GM13976 (cell line): ENCODE data around the gene AGBL1.

Source experiments
- DNase-seq: peaks from one replicate; pipeline ENCODE4 v3.0.0; 2012; ENCODE audit warnings: low spot score
- CTCF ChIP-seq: IDR thresholded peaks from 2 replicates; pipeline ENCODE4 v1.5.1; 2012; ENCODE audit warnings: borderline replicate concordance, mild to moderate bottlenecking; ENCODE audit not compliant: insufficient read depth; ENCODE audit errors: extremely low read depth, missing control alignments, control extremely low read depth
- in situ Hi-C: fragments of 300-500 bp; cut with MboI; formaldehyde crosslinking; loops from one replicate; pipeline ENCODE4 v1.12.0; 2022; ENCODE audit warnings: low sequenced_read_pairs, mixed read lengths, inconsistent platforms; ENCODE audit not compliant: unreplicated experiment

AGBL1 gene

GRCh38 chr15:86079508-86080266 lies at the start of gene AGBL1:
TSS of gene AGBL1 (plus strand) at chr15:86079871.
- no peak for TF ChIP-seq CTCF
- in situ Hi-C loops: no loop called here
- DNase-seq: no peak

DNA sequence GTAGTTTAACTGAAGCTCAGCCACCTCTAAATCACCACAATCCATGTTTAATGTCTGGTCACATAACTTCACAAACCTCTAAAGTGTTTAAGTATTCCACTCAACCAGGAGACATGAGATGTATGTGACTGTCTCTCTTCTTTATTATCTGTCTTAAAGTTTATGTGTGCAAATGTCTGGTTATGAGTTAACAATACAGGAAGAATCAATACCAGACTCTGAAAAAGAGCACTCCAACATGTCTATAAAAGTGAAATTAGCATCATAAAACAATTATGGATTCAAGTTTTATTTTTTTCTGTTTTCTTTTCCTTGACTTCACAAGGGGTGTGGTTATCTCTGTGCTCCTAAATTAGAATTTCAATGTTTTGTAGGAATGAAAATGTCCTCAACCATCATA lies 44.8 kb upstream of the AGBL1 start:
- TF ChIP-seq CTCF: no peak
- in situ Hi-C loops: no loop called here
- DNase-seq: no peak

- in situ Hi-C loops: no loop called here
- DNase-seq: no peak
- no peak for TF ChIP-seq CTCF
These were observed 43.4 kb upstream of the AGBL1 start for GRCh38 chr15:86036243-86036642.

DNA sequence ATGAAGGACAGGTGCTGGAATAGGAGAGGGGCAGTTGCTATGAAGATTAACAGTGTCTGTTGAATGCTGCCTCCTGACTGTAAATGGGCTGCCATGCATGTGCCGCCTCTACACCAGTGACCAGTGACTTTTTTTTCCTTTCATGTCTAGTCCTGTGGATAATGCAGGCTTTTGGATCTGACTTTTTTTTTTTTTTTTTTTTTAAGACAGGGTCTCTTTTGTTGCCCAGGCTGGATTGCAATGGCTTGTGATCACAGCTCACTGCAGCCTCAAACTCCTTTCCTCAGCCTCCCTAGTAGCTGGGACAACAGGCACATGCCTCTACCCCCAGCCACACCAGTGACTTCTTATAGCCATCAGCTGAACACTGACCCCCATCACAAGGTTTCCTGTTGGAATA lies 41.2 kb upstream of the AGBL1 start:
- no peak for TF ChIP-seq CTCF
- in situ Hi-C loops: no loop called here
- no peak for DNase-seq

DNA sequence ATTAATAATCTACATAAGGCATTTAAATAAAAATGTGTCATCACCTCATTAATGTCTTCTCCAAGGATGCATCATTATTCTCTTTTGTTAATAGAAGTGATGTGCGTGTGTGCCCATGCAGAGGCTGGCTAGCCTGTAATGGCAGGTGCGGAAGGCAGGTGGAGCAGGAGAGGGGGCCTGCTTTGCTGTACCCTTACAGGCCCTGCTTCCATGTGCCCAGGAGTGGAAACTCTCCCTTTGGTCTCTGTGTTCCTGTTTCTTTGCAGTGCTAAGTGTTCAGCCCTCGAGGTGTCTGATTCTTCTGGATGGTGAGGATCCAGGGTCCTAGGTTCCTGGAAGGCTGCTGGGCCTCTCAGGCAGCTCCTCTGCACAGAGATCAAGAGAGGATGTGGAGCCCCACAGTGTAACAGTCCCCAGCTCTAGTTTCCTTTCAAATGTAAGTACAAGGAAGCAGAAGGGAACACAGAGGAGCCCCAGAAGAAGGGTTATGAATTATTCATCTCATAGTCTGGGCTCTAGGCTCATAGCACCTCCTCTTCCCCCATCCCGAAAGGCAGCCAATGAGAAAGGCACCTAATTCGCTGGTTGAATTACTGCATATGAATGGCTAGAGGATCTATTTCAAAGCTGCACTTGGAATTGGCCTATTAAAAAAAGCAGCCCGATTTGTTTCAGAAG lies 39.2 kb upstream of the AGBL1 start:
- DNase-seq: no peak
- no peak for TF ChIP-seq CTCF
- in situ Hi-C loops: no loop called here

GRCh38 chr15:86041399-86041798 lies 38.3 kb upstream of the AGBL1 start:
- TF ChIP-seq CTCF: no peak

More at GRCh38 chr15:86041399-86041798, 38.3 kb upstream of the AGBL1 start:
- in situ Hi-C loops: no loop called here
- no peak for DNase-seq
